GM18909 (cell line): ENCODE data around the gene CHD8.
"Not testable (repeated sequence)": the region's sequence is repeated elsewhere in the genome, so short reads cannot be mapped to it uniquely, and the experiment has no call there.

Source experiments
- ATAC-seq: cut with Tn5 transposase; IDR thresholded peaks from one replicate; pipeline ENCODE4 v1.9.1; 2021; ENCODE audit warnings: mild to moderate bottlenecking; ENCODE audit not compliant: unreplicated experiment, poor library complexity

The CHD8 gene

GRCh38 chr14:21455912-21456667 lies at the start of gene CHD8:
TSS of gene CHD8 (minus strand) at chr14:21456123. CDS start at chr14:21431643, 24,480 bp downstream.
- ATAC-seq = peak; percentile 98

- peak; percentile 85 for ATAC-seq
These were observed 49.2 kb upstream of the CHD8 start for GRCh38 chr14:21505012-21505553.

GRCh38 chr14:21503376-21503775 lies 47.5 kb upstream of the CHD8 start:
- no peak for ATAC-seq

- ATAC-seq = no peak
These were observed 45.6 kb upstream of the CHD8 start for GRCh38 chr14:21501568-21501967.

GRCh38 chr14:21498540-21499526 lies 42.9 kb upstream of the CHD8 start:
- ATAC-seq = no peak

- ATAC-seq = no peak
These were observed 40.5 kb upstream of the CHD8 start for GRCh38 chr14:21496453-21496852.

GRCh38 chr14:21494902-21495762 lies 39.2 kb upstream of the CHD8 start:
- no peak for ATAC-seq

GRCh38 chr14:21486640-21487087 lies 30.7 kb upstream of the CHD8 start:
- no peak for ATAC-seq

GRCh38 chr14:21476925-21477681 lies 21.2 kb upstream of the CHD8 start, which contains the start of the genes RAB2B and TOX4:
TSS of gene RAB2B (minus strand) at chr14:21476959. CDS start at chr14:21476872, 87 bp downstream.
TSS of gene TOX4 (plus strand) at chr14:21477195. CDS start at chr14:21477279, 84 bp downstream.
- ATAC-seq = peak; percentile 100

GRCh38 chr14:21476523-21476924 lies 20.6 kb upstream of the CHD8 start:
- ATAC-seq = peak; percentile 40

- no peak for ATAC-seq
These were observed 20.0 kb upstream of the CHD8 start for GRCh38 chr14:21475767-21476522.

- ATAC-seq = no peak
These were observed 11.7 kb upstream of the CHD8 start for GRCh38 chr14:21467616-21468015.

- no peak for ATAC-seq
These were observed 371 bp downstream of the CHD8 start for GRCh38 chr14:21455592-21455911.

GRCh38 chr14:21454843-21455544 lies 929 bp downstream of the CHD8 start:
- ATAC-seq = no peak

- ATAC-seq = no peak
These were observed 6.1 kb downstream of the CHD8 start for GRCh38 chr14:21449899-21450216.

GRCh38 chr14:21442657-21443056 lies 13.3 kb downstream of the CHD8 start:
- ATAC-seq = not testable (repeated sequence)

- no peak for ATAC-seq
These were observed 15.1 kb downstream of the CHD8 start for GRCh38 chr14:21440859-21441258.
